Measurements from ENCODE around the gene PEX14.

Gene PEX14

DNA sequence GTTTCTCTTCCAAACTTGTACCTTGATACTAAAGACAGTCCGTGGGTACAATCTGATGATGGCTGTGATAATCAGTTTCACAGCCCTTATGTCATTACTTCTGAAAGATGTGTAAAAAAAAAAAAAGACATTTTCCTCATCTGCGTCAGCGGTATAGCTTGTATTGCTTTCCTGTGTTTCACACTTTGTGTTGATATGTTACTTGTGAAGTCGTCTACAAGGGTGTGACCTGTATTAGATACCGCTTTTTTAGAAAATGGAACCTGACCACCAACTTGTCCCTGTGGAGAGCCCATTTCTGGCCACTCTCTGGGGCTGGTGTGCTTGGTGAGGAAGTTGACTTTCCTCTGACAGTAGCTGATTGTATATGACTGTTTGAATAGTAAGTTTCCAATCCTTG, 50.5 kb downstream of the PEX14 start:
- DNase-seq, result no peak
- TF ChIP-seq CTCF (IDR thresholded peaks at IDR 0.05; ENCODE audit: low read depth, low read length), result no peak
- Histone ChIP-seq H3K4me3 (ENCODE audit: low read depth, low read length) (no peak overlapping the region), H3K27me3 (no peaks in the 10 kb centered on the region), H3K4me1 (no peaks in the 10 kb centered on the region; the same call in 1 of the 2 replicates), H3K36me3 (no peaks in the 10 kb centered on the region), H3K9me3 (no peaks in the 10 kb centered on the region)

GRCh38 chr1:10528066-10529014, 53.6 kb downstream of the PEX14 start:
- H3K9me3 ChIP-seq, result no peaks in the 10 kb centered on the region
- no peak for DNase-seq
- no peak for TF ChIP-seq CTCF (IDR thresholded peaks at IDR 0.05; ENCODE audit: low read depth, low read length)
- H3K4me1 ChIP-seq, result no peaks in the 10 kb centered on the region; the same call in 1 of the 2 replicates
- no peak overlapping the region for H3K4me3 ChIP-seq (ENCODE audit: low read depth, low read length)
- no peaks in the 10 kb centered on the region for H3K36me3 ChIP-seq
- H3K27me3 ChIP-seq, result no peaks in the 10 kb centered on the region

DNA sequence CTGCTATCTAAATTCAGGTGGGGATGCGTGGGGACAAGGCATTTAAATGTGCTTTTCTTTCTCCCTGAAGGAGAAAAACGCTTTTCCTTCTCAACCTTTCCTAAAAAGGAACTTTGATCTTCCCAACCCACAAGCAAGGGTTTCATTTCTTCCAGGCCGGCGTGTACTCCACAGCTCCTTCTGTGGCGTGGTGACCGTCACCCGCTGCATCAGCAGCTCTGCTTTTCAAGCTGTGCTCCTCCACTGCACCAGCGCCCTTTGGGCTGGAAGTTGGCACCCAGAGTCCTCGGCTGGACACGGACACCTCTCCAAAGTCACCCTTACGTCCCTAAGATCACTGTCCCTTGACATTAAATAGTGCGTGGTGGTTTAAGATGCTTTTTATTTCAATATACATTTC, 54.3 kb downstream of the PEX14 start:
- Histone ChIP-seq H3K27me3 (no peaks in the 10 kb centered on the region), H3K4me1 (no peaks in the 10 kb centered on the region; the same call in 1 of the 2 replicates), H3K4me3 (ENCODE audit: low read depth, low read length) (no peak overlapping the region), H3K36me3 (no peaks in the 10 kb centered on the region), H3K9me3 (no peaks in the 10 kb centered on the region)
- TF ChIP-seq CTCF (IDR thresholded peaks at IDR 0.05; ENCODE audit: low read depth, low read length), result no peak
- no peak for DNase-seq

GRCh38 chr1:10529765-10530164, 55.0 kb downstream of the PEX14 start:
- H3K4me1 ChIP-seq, result no peaks in the 10 kb centered on the region; the same call in 1 of the 2 replicates
- no peaks in the 10 kb centered on the region for H3K36me3 ChIP-seq
- DNase-seq, result no peak
- H3K27me3 ChIP-seq, result no peaks in the 10 kb centered on the region
- H3K4me3 ChIP-seq (ENCODE audit: low read depth, low read length), result no peak overlapping the region
- TF ChIP-seq CTCF (IDR thresholded peaks at IDR 0.05; ENCODE audit: low read depth, low read length), result no peak
- no peaks in the 10 kb centered on the region for H3K9me3 ChIP-seq

GRCh38 chr1:10530281-10530740, 55.6 kb downstream of the PEX14 start:
- peak; percentile 61 for DNase-seq
- Histone ChIP-seq H3K36me3 (no peaks in the 10 kb centered on the region), H3K9me3 (no peaks in the 10 kb centered on the region), H3K4me1 (no peaks in the 10 kb centered on the region; the same call in 1 of the 2 replicates), H3K4me3 (ENCODE audit: low read depth, low read length) (no peak overlapping the region), H3K27me3 (no peaks in the 10 kb centered on the region)
- peak; percentile 72 for TF ChIP-seq CTCF (IDR thresholded peaks at IDR 0.05; ENCODE audit: low read depth, low read length)
